LNCAP (cell line): ENCODE measurements around the gene COL5A1.

Experiments
- TF ChIP-seq, protein P1 (sequence below): fragments of 450-650 bp; IDR thresholded peaks from 2 replicates; pipeline ENCODE4 v1.5.1; 2017; ENCODE audit warnings: mild to moderate bottlenecking

COL5A1 gene

DNA sequence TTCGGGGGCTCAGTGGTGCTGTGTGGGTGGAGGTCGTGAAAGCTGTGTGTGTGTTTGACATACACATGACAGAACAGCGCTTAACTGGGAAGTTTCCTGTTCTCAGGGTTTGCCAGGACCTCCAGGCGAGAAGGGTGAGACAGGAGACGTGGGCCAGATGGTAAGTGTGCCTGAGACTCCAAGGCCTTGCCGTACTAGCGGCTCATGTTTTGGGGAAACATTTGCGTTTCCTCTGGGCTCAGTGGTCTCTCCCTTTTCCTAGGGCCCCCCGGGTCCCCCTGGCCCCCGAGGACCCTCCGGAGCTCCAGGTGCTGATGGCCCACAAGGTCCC lies 170.7 kb downstream of the COL5A1 start:
- TF ChIP-seq, protein P1, sequence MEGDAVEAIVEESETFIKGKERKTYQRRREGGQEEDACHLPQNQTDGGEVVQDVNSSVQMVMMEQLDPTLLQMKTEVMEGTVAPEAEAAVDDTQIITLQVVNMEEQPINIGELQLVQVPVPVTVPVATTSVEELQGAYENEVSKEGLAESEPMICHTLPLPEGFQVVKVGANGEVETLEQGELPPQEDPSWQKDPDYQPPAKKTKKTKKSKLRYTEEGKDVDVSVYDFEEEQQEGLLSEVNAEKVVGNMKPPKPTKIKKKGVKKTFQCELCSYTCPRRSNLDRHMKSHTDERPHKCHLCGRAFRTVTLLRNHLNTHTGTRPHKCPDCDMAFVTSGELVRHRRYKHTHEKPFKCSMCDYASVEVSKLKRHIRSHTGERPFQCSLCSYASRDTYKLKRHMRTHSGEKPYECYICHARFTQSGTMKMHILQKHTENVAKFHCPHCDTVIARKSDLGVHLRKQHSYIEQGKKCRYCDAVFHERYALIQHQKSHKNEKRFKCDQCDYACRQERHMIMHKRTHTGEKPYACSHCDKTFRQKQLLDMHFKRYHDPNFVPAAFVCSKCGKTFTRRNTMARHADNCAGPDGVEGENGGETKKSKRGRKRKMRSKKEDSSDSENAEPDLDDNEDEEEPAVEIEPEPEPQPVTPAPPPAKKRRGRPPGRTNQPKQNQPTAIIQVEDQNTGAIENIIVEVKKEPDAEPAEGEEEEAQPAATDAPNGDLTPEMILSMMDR, result no peak

DNA sequence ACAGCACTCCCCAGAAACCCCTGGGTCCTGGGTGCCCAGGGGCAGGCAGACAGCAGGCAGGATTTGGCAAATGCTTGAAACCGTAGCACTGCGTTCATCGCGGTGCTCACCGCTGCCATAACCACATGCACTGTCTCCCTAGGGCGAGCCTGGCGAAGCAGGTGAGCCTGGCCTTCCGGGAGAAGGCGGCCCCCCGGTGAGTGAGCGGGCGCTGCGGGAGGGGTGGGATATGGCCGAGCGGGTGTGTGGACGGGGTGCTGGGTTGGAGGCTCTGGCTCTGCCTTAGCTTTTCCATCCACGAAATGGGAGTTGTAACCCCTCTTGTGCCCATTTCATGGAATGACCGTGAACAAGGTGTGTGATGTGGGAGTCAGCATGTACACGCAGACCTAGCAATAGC lies 172.2 kb downstream of the COL5A1 start:
- TF ChIP-seq, protein P1, result no peak

DNA sequence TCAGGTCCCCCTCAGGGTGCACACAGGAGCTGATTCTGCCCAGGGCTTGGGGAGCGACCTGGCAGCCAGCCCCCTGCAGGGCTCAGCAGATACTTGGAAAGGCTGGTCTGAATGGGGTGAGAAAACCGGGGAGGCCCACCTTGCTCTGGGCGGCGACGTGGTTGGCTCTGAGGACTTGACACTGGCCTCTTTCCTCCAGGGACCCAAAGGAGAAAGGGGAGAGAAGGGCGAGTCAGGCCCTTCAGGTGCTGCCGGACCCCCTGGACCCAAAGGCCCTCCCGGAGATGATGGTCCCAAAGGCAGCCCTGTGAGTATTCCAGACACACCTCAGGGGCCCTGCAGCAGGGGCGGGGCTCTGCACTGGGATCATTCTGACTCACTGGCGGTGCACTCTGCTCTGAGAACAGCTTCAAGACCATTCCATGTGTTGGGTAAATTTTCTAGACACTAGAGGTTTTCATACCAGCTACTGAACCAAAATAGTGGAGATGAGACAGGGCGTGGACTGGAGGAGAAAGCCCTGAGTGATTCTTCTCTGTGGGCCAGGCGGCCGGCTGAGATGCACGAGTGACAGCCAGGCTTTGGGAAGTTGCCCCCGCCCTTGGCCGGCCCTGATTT lies 173.1 kb downstream of the COL5A1 start:
- TF ChIP-seq, protein P1, result no peak

DNA sequence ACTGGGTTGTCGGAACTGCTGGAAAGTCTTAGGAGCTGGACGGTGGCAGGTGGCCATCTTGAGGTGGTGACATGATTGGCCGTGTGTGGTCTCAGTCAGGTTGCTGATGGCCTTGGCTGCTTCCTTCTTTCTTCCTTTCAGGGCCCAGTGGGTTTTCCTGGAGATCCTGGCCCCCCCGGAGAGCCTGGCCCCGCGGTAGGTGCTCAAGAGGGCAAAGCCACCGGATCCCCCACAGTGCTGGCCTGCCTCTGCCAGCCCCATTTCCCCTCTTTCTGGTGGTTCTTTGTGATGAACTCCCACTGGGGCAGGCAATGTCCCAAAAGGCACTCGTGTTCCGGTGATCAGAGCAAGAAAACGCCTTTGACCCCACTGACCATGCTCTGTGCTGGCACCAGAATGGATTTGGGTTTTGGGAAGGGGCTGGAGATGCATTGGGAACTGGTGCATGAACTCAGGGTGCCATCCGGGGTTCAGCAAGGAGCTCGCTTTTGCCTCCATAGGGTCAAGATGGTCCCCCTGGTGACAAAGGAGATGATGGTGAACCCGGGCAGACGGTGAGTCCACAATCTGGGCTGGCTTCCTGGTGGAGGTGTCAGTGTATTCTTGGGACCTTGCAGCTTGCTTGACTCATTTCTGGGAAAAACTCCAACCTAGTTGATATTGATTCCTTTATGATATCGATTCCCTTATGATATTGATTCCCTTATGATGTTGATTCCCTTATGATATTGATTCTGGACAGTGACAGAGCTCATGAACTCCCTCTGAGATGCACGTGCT lies 174.0 kb downstream of the COL5A1 start:
- TF ChIP-seq, protein P1, result no peak

DNA sequence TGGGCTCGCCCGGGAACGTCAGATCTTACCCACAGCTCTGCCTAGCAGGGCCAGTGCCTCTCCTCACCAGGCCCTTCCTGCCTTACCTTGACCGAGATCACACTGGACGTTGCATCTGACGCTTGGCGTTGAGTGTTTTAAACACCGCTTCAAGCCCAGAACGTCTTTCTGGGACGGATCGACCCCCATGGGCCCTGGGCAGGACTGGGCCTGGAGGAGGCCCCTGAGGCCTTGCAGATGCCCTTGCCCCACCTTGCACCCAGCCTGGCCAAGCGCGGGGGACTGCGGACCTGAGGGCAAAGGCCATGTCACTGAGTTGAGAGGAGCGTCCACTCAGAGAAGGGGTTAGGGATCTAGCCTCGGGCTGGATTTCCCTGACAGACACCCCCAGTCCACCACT lies 174.7 kb downstream of the COL5A1 start:
- TF ChIP-seq, protein P1, result no peak

DNA sequence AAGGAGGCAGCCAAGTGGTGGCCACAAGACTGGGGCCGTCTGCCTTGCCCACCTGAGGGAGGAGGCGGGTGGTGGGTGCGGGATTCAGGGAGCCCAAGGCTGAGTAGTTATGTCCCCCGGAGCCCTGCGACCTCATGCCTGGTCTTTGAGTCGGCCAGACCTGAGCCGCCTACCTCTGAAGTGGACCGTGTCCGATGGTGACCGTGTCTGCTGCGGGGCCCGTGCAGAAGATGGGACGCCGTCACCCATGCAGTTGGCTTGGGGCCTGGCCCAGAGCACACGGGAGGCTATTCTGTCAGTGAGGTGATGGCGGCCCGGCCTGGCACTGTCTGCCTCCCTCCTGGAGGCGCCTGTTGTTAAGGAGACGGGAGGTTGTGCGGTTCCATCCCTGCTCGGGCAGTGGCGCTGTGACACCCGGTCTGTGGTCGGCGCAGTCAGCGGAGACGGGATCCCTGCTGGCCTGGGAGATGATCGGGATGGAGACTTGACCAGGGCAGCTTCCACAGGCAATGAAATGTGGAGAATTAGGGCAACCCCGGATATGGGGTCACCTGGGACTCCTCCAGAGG lies 176.5 kb downstream of the COL5A1 start:
- TF ChIP-seq, protein P1, result no peak

DNA sequence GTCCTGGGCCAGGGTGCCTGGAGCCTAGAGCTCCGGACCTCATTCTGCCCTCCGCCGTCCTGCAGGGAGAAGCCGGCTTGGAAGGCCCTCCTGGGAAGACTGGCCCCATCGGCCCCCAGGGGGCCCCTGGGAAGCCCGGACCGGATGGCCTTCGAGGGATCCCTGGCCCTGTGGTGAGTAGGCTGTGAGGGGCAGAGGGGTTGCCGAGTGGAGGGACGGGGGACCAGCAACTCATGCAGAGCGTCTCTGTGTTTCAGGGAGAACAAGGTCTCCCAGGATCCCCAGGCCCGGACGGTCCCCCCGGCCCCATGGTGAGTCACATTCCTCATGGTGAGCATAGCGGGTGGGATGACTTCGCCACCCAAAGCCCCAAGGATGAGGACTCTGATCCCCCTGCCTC lies 177.0 kb downstream of the COL5A1 start:
- TF ChIP-seq, protein P1, result no peak
